ENCODE data around the gene SH3RF1.
"Not testable (repeated sequence)": the region's sequence is repeated elsewhere in the genome, so short reads cannot be mapped to it uniquely, and the experiment has no call there.

The SH3RF1 gene

DNA sequence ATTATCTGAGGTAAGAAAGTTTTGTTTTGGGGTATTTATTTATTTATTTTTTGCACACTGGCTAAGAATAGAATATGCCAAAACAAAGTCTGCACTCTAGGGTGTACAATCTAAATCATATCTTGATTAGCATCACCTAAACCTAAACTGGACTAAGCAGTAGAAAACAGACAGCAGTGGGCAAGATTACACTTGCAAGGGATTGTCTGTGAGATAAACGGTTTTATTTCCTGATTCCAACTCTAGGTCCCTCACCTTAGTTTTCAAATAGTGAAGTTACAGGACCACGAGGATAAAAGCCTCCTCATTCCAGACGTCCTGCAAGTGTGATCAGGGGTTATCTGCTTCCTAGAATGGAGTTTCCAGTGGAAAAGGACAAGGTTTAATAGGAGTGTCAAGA lies 86.1 kb downstream of the SH3RF1 start:
- Histone ChIP-seq H3K27ac (ENCODE audit: low read length) (no peak overlapping the region), H3K4me1 (ENCODE audit: control insufficient read depth, insufficient read depth, low read length) (peaks cover 1% of the 10 kb centered on the region; the same call in 1 of the 2 replicates), H3K4me3 (ENCODE audit: low read length) (no peak overlapping the region), H3K9me3 (ENCODE audit: control insufficient read depth, insufficient read depth, low read length) (no peaks in the 10 kb centered on the region), H3K27me3 (ENCODE audit: control insufficient read depth, insufficient read depth, low read length) (no peaks in the 10 kb centered on the region), H3K36me3 (ENCODE audit: control insufficient read depth, insufficient read depth, low read length) (no peaks in the 10 kb centered on the region)
- no peak for DNase-seq (ENCODE audit: low read depth, low spot score)
- WGBS (ENCODE audit: insufficient coverage, insufficient read length): no CpG with 5 or more reads among the region's 3 CpGs

GRCh38 chr4:169184236-169184635 lies 86.5 kb downstream of the SH3RF1 start:
- WGBS (ENCODE audit: insufficient coverage, insufficient read length): no CpG with 5 or more reads among the region's 3 CpGs

DNA sequence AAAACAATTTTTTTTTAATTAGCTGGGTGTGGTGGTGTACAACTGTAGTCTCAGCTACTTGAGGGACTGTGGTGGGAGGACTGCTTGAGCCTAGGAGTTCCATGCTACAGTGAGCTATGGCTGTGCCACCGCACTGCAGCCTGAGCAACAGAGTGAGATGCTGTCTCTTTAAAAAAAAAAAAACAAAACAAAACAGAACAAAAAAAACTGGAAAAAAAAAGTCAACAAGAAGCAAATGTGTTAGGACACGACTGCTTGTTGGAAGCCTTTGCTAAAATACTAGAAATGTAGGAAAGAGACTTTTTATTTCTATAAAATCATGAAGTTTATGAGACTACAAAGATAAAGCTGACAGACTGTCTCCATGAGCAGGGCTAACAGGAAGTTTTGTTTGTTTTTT lies 87.2 kb downstream of the SH3RF1 start:
- no CpG with 5 or more reads among the region's 2 CpGs for WGBS (ENCODE audit: insufficient coverage, insufficient read length)

More at GRCh38 chr4:169184236-169184635, 86.5 kb downstream of the SH3RF1 start:
- H3K36me3 ChIP-seq (ENCODE audit: control insufficient read depth, insufficient read depth, low read length): no peaks in the 10 kb centered on the region
- no peak overlapping the region for H3K4me3 ChIP-seq (ENCODE audit: low read length)
- H3K4me1 ChIP-seq (ENCODE audit: control insufficient read depth, insufficient read depth, low read length): peaks cover 1% of the 10 kb centered on the region; the same call in 1 of the 2 replicates
- no peak for DNase-seq (ENCODE audit: low read depth, low spot score)
- no peaks in the 10 kb centered on the region for H3K9me3 ChIP-seq (ENCODE audit: control insufficient read depth, insufficient read depth, low read length)
- no peaks in the 10 kb centered on the region for H3K27me3 ChIP-seq (ENCODE audit: control insufficient read depth, insufficient read depth, low read length)
- no peak overlapping the region for H3K27ac ChIP-seq (ENCODE audit: low read length)

DNA sequence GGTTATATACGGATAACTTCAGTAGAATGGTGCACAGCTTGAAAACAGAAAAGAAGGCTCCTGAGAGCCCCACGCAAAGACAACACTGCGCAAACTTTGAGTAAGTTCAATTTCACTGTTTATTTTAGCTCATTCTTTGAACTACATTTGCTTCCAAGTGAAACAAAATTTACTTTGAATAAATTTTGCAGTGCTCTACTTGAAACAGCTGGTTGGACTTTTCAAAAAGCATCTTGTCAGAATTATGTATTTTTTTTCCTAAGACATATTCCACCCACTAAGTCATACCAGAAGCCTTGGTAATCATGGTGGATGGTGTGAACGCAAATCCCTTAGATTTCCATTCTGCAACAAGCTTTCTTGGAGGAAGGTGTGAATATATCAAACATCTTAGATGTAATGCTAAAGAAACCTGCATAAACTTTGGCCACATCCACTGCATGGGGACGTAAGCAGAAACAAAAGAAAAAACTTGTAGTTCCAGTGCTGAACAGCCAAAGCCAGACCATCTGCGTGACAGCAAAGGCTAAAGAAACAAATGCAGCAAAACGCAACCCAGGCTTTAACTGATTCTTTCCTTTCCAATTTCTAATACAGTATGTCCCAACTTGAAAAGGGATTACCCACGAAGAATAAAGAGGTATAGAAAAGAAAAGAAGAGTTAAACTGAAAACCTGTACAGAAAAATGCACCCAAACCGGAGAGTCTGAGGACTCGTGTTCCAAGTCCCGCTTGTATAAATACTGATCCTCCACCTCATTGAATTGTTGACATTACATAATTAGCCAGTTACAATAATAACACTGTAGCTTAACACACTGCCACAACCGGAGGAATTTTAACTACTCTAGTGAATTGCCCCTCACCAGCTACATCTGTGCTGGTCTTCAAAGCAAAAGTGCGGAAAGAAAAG lies 90.9 kb downstream of the SH3RF1 start:
- no CpG with 5 or more reads among the region's 13 CpGs for WGBS (ENCODE audit: insufficient coverage, insufficient read length)
- no peak for DNase-seq (ENCODE audit: low read depth, low spot score)

More for the DNA sequence above, 87.2 kb downstream of the SH3RF1 start:
- Histone ChIP-seq H3K9me3 (ENCODE audit: control insufficient read depth, insufficient read depth, low read length) (no peaks in the 10 kb centered on the region), H3K27me3 (ENCODE audit: control insufficient read depth, insufficient read depth, low read length) (no peaks in the 10 kb centered on the region), H3K36me3 (ENCODE audit: control insufficient read depth, insufficient read depth, low read length) (no peaks in the 10 kb centered on the region), H3K27ac (ENCODE audit: low read length) (no peak overlapping the region), H3K4me3 (ENCODE audit: low read length) (no peak overlapping the region), H3K4me1 (ENCODE audit: control insufficient read depth, insufficient read depth, low read length) (peaks cover 2% of the 10 kb centered on the region; the same call in 1 of the 2 replicates)
- DNase-seq (ENCODE audit: low read depth, low spot score): no peak

DNA sequence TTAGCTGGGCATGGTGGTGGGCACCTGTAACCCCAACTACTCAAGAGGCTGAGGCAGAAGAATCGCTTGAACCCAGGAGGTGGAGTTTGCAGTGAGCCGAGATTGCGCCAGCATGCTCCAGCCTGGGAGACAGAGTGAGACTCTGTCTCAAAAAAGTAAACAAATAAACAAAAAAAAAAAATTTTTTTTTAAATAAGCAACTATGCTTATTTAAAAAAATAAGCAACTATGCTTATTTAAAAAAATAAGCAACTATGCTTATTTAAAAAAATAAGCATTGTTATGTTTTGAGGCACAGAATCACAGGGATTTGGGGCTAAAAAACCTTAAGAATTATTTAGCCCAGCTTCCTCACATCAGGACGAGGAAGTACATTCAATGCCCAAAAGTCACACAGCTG lies 92.7 kb downstream of the SH3RF1 start:
- not testable (repeated sequence) for DNase-seq (ENCODE audit: low read depth, low spot score); H3K9me3 ChIP-seq (ENCODE audit: control insufficient read depth, insufficient read depth, low read length); H3K4me3 ChIP-seq (ENCODE audit: low read length); H3K27ac ChIP-seq (ENCODE audit: low read length); H3K4me1 ChIP-seq (ENCODE audit: control insufficient read depth, insufficient read depth, low read length); H3K36me3 ChIP-seq (ENCODE audit: control insufficient read depth, insufficient read depth, low read length); H3K27me3 ChIP-seq (ENCODE audit: control insufficient read depth, insufficient read depth, low read length)
- whole genome bisulfite sequencing (ENCODE audit: insufficient coverage, insufficient read length): no CpG with 5 or more reads among the region's 4 CpGs

More for the DNA sequence above, 90.9 kb downstream of the SH3RF1 start:
- H3K4me3 ChIP-seq (ENCODE audit: low read length): no peak overlapping the region
- H3K9me3 ChIP-seq (ENCODE audit: control insufficient read depth, insufficient read depth, low read length): no peaks in the 10 kb centered on the region
- H3K36me3 ChIP-seq (ENCODE audit: control insufficient read depth, insufficient read depth, low read length): no peaks in the 10 kb centered on the region
- peaks cover 1% of the 10 kb centered on the region; the same call in 1 of the 2 replicates for H3K4me1 ChIP-seq (ENCODE audit: control insufficient read depth, insufficient read depth, low read length)
- no peaks in the 10 kb centered on the region for H3K27me3 ChIP-seq (ENCODE audit: control insufficient read depth, insufficient read depth, low read length)
- no peak overlapping the region for H3K27ac ChIP-seq (ENCODE audit: low read length)

- Histone ChIP-seq H3K4me1 (ENCODE audit: control insufficient read depth, insufficient read depth, low read length) (peaks cover 1% of the 10 kb centered on the region; the same call in 1 of the 2 replicates), H3K27ac (ENCODE audit: low read length) (no peak overlapping the region), H3K4me3 (ENCODE audit: low read length) (no peak overlapping the region), H3K36me3 (ENCODE audit: control insufficient read depth, insufficient read depth, low read length) (no peaks in the 10 kb centered on the region), H3K27me3 (ENCODE audit: control insufficient read depth, insufficient read depth, low read length) (no peaks in the 10 kb centered on the region), H3K9me3 (ENCODE audit: control insufficient read depth, insufficient read depth, low read length) (no peaks in the 10 kb centered on the region)
- DNase-seq (ENCODE audit: low read depth, low spot score): no peak
- no CpG with 5 or more reads among the region's 3 CpGs for WGBS (ENCODE audit: insufficient coverage, insufficient read length)
Measured at GRCh38 chr4:169175476-169175875, 95.3 kb downstream of the SH3RF1 start.

DNA sequence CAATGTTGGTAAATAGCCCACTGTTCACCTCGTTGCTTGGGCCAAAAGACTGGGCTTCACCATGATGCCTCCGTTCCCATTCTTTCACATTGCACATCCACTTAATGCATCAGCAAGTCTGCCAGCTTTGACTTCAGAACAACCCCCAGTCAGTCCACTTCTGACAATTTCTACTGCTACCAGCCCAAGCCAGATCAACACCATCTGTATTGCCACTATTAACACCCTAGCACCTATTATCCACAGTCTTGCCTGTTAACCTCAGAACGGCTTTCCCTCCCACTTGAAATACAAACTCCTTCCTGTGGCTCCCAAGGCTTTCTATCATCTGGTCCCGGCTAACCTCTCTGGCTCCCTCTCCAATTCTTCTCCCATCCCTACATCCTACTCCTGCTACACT lies 95.7 kb downstream of the SH3RF1 start:
- H3K4me3 ChIP-seq (ENCODE audit: low read length): no peak overlapping the region
- H3K36me3 ChIP-seq (ENCODE audit: control insufficient read depth, insufficient read depth, low read length): no peaks in the 10 kb centered on the region
- peaks cover 1% of the 10 kb centered on the region; the same call in 1 of the 2 replicates for H3K4me1 ChIP-seq (ENCODE audit: control insufficient read depth, insufficient read depth, low read length)
- H3K27ac ChIP-seq (ENCODE audit: low read length): no peak overlapping the region
- H3K27me3 ChIP-seq (ENCODE audit: control insufficient read depth, insufficient read depth, low read length): no peaks in the 10 kb centered on the region
- no CpG with 5 or more reads among the region's 4 CpGs for WGBS (ENCODE audit: insufficient coverage, insufficient read length)
- DNase-seq (ENCODE audit: low read depth, low spot score): no peak
- H3K9me3 ChIP-seq (ENCODE audit: control insufficient read depth, insufficient read depth, low read length): no peaks in the 10 kb centered on the region

DNA sequence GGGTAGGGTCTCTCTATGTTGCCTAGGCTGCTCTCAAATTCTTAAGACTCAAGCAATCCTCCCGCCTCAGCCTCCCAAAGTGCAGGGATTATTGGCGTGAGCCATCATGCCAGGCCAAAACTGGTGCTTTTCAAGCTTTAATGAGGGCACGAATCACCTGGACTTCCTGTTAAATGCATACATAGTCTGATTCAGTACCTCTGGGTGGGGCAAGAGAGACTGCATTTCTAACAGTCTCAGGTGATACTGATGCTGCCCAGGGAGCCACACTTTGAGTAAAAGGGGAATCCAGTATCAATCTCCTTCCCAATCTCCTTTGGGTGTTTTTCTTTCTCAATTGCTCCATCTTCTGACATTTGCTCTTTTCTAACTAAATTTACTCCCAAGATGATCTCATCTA lies 96.5 kb downstream of the SH3RF1 start:
- no CpG with 5 or more reads among the region's 3 CpGs for WGBS (ENCODE audit: insufficient coverage, insufficient read length)

GRCh38 chr4:169167957-169168858 lies 102.5 kb downstream of the SH3RF1 start:
- Histone ChIP-seq H3K4me1 (ENCODE audit: control insufficient read depth, insufficient read depth, low read length) (no peaks in the 10 kb centered on the region), H3K36me3 (ENCODE audit: control insufficient read depth, insufficient read depth, low read length) (no peaks in the 10 kb centered on the region), H3K27ac (ENCODE audit: low read length) (no peak overlapping the region), H3K27me3 (ENCODE audit: control insufficient read depth, insufficient read depth, low read length) (no peaks in the 10 kb centered on the region), H3K4me3 (ENCODE audit: low read length) (no peak overlapping the region), H3K9me3 (ENCODE audit: control insufficient read depth, insufficient read depth, low read length) (no peaks in the 10 kb centered on the region)
- no CpG with 5 or more reads among the region's 2 CpGs for WGBS (ENCODE audit: insufficient coverage, insufficient read length)
- no peak for DNase-seq (ENCODE audit: low read depth, low spot score)

More for the DNA sequence above, 96.5 kb downstream of the SH3RF1 start:
- Histone ChIP-seq H3K27ac (ENCODE audit: low read length) (no peak overlapping the region), H3K4me1 (ENCODE audit: control insufficient read depth, insufficient read depth, low read length) (peaks cover 1% of the 10 kb centered on the region; the same call in 1 of the 2 replicates), H3K27me3 (ENCODE audit: control insufficient read depth, insufficient read depth, low read length) (no peaks in the 10 kb centered on the region), H3K36me3 (ENCODE audit: control insufficient read depth, insufficient read depth, low read length) (no peaks in the 10 kb centered on the region), H3K9me3 (ENCODE audit: control insufficient read depth, insufficient read depth, low read length) (no peaks in the 10 kb centered on the region), H3K4me3 (ENCODE audit: low read length) (no peak overlapping the region)
- DNase-seq (ENCODE audit: low read depth, low spot score): no peak

GRCh38 chr4:169164669-169165415 lies 105.9 kb downstream of the SH3RF1 start:
- no peak for DNase-seq (ENCODE audit: low read depth, low spot score)
- Histone ChIP-seq H3K4me1 (ENCODE audit: control insufficient read depth, insufficient read depth, low read length) (no peaks in the 10 kb centered on the region), H3K4me3 (ENCODE audit: low read length) (no peak overlapping the region), H3K9me3 (ENCODE audit: control insufficient read depth, insufficient read depth, low read length) (no peaks in the 10 kb centered on the region), H3K27ac (ENCODE audit: low read length) (no peak overlapping the region), H3K27me3 (ENCODE audit: control insufficient read depth, insufficient read depth, low read length) (no peaks in the 10 kb centered on the region), H3K36me3 (ENCODE audit: control insufficient read depth, insufficient read depth, low read length) (no peaks in the 10 kb centered on the region)
- WGBS (ENCODE audit: insufficient coverage, insufficient read length): no CpG with 5 or more reads among the region's 1 CpG
